Spleen (tissue), 11 donors: ENCODE measurements around the gene CDK8. TPM values are rescaled to one million over a fixed set of nuclear protein-coding genes. Genes with fewer than 3 reads are reported as not detected.

Experiments used
- DNase-seq: peaks from one replicate; pipeline ENCODE4 v3.0.0-alpha.2; 2020
- H3K27ac ChIP-seq, 8 donors: fragments of 200-600 bp; sonication (generic) in 7 of 8; 1 replicate in 4 of 8; 2 replicates in 4 of 8; pipeline versions ENCODE4 v1.5.0 to v1.8.0; 2016 to 2021; ENCODE audit warnings: inconsistent platforms in 4 of 8, mild to moderate bottlenecking in 4 of 8, moderate library complexity in 1 of 8
- H3K27me3 ChIP-seq, 7 donors: fragments of 200-600 bp; sonication (generic) in 6 of 7; replicated peaks in 1 of 7; 1 replicate in 4 of 7; 2 replicates in 3 of 7; pipeline versions ENCODE4 v1.5.0 to v1.8.0; 2016 to 2021; ENCODE audit warnings: inconsistent platforms in 3 of 7, mild to moderate bottlenecking in 1 of 7
- H3K36me3 ChIP-seq, 6 donors: fragments of 200-600 bp; sonication (generic) in 5 of 6; 1 replicate in 4 of 6; 2 replicates in 2 of 6; pipeline versions ENCODE4 v1.5.0 to v1.8.0; 2016 to 2021; ENCODE audit warnings: inconsistent platforms in 2 of 6
- H3K4me1 ChIP-seq, 6 donors: fragments of 200-600 bp; sonication (generic) in 5 of 6; 1 replicate in 3 of 6; 2 replicates in 3 of 6; pipeline versions ENCODE4 v1.5.0 to v1.8.0; 2016 to 2021; ENCODE audit warnings: inconsistent platforms in 3 of 6
- H3K4me3 ChIP-seq, 8 donors: fragments of 200-600 bp; sonication (generic) in 7 of 8; 1 replicate in 4 of 8; 2 replicates in 4 of 8; pipeline versions ENCODE4 v1.5.0 to v1.8.0; 2016 to 2021; ENCODE audit warnings: inconsistent platforms in 4 of 8, mild to moderate bottlenecking in 4 of 8, moderate library complexity in 2 of 8
- H3K9me3 ChIP-seq, 8 donors: fragments of 200-600 bp; sonication (generic) in 7 of 8; 1 replicate in 4 of 8; 2 replicates in 4 of 8; pipeline versions ENCODE4 v1.5.0 to v1.8.0; 2016 to 2021; ENCODE audit warnings: inconsistent platforms in 4 of 8
- POLR2A ChIP-seq, 3 donors: fragments of 450-650 bp; IDR thresholded peaks; one replicate each; pipeline ENCODE4 v1.5.1; 2017; ENCODE audit warnings: antibody characterized with exemption in 3 of 3, mild to moderate bottlenecking in 1 of 3
- POLR2AphosphoS5 ChIP-seq, 3 donors: sonication (generic); formaldehyde crosslinking; IDR thresholded peaks; one replicate each; pipeline ENCODE4 v1.5.1; 2017; ENCODE audit warnings: antibody characterized with exemption in 3 of 3
- WGBS, 5 donors: extraction: QIAGEN DNeasy Blood & Tissue Kit in 3 of 5; methylation state at CpG; one replicate each; pipeline versions ENCODE4 v1.1.5 to v1.1.7; 2013 to 2018; 5-methylcytosine and 5-hydroxymethylcytosine counted together
- intact Hi-C: fragments of 100-400 bp; cut with DNase I; formaldehyde crosslinking; loops from one replicate; pipeline ENCODE4 v1.15.0; 2023; ENCODE audit warnings: low total_unique reads
- polyA plus RNA-seq, 3 donors: library from polyadenylated mRNA; stranded (reverse); fragments of 200-250 nt; gene quantifications; one replicate each; pipeline ENCODE4 v1.2.1, GENCODE V29; 2013
- total RNA-seq, 7 donors: library from RNA; depleted of rRNA in 3 of 7; stranded (reverse); fragments of >200 nt in 3 of 7; fragmentation: NEBNext Ultra II Directional in 4 of 7; extraction: Animal tissue kit (Norgen Biotek cat#: 25700) in 4 of 7; gene quantifications; one replicate each; pipeline versions ENCODE4 v1.1.0 to v1.2.1, GENCODE V29; 2016 to 2021
- TF ChIP-seq, protein P1 (sequence below), 11 experiments: fragments of 200-600 bp in 7 of 11; fragments of 450-650 bp in 4 of 11; sonication (generic) in 4 of 11; IDR thresholded peaks in 8 of 11; conservative IDR thresholded peaks in 3 of 11; 1 replicate in 7 of 11; 2 replicates in 4 of 11; pipeline versions ENCODE4 v1.4.0 to v1.8.0; 2016 to 2021; ENCODE audit warnings: antibody characterized with exemption in 11 of 11, inconsistent platforms in 4 of 11, mild to moderate bottlenecking in 1 of 11
- donor health status: healthy with polysubstance abuse.
- donor health status: DM: no; HTN: no; CAD: no; lungs with moderate emphysema.
- donor health status: DM: no; HTN: no; CAD: no.
- donor health status: Bipolar disorder and iron deficiency.
- donor health status: healthy.
- donor health status: DM: no; HTN: no; CAD: no.
- donor health status: DM: yes; HTN: yes; CAD: no.

Gene CDK8
- total and polyA plus RNA-seq, 10 donors: 7.8 to 16.4 (median 9.2) TPM

DNA sequence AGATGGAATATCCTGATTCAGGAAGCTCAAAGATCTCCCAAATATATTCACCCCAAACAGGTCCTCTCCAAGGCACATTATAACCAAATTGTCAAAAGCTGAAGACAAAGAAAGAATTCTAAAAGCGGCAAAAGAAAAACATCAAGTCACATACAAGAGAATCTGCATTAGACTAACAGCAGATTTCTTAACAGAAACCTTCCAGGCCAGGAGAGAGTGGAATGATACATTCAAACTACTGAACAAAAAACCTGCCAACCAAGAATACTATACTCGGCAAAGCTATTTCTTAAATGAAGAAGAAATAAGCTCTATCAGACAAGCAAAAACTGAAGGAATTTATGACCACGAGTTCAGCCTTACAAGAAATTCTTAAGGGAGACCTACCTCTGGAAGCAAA, 183.0 kb downstream of the CDK8 start:
- TF ChIP-seq, protein P1, sequence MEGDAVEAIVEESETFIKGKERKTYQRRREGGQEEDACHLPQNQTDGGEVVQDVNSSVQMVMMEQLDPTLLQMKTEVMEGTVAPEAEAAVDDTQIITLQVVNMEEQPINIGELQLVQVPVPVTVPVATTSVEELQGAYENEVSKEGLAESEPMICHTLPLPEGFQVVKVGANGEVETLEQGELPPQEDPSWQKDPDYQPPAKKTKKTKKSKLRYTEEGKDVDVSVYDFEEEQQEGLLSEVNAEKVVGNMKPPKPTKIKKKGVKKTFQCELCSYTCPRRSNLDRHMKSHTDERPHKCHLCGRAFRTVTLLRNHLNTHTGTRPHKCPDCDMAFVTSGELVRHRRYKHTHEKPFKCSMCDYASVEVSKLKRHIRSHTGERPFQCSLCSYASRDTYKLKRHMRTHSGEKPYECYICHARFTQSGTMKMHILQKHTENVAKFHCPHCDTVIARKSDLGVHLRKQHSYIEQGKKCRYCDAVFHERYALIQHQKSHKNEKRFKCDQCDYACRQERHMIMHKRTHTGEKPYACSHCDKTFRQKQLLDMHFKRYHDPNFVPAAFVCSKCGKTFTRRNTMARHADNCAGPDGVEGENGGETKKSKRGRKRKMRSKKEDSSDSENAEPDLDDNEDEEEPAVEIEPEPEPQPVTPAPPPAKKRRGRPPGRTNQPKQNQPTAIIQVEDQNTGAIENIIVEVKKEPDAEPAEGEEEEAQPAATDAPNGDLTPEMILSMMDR (IDR thresholded peaks at IDR 0.05 in 8 of 11, conservative IDR thresholded peaks at IDR 0.05 in 3 of 11): no peak
- TF ChIP-seq POLR2AphosphoS5 (IDR thresholded peaks at IDR 0.05) (no peak), POLR2A (IDR thresholded peaks at IDR 0.05) (no peak)
- no peak overlapping the region for H3K4me3 ChIP-seq
- H3K27ac ChIP-seq: no peak overlapping the region
- H3K36me3 ChIP-seq: no peaks in the 10 kb centered on the region
- DNase-seq: no peak
- intact Hi-C loops: no loop called here
- H3K4me1 ChIP-seq: no peaks in the 10 kb centered on the region
- 86 to 91% (median 87%) methylated on average over 3 of the region's 3 CpGs for WGBS, 5 donors
- peaks cover 6 to 52% (median 40%) of the 10 kb centered on the region in 8 donors for H3K9me3 ChIP-seq
- no peaks in the 10 kb centered on the region for H3K27me3 ChIP-seq

DNA sequence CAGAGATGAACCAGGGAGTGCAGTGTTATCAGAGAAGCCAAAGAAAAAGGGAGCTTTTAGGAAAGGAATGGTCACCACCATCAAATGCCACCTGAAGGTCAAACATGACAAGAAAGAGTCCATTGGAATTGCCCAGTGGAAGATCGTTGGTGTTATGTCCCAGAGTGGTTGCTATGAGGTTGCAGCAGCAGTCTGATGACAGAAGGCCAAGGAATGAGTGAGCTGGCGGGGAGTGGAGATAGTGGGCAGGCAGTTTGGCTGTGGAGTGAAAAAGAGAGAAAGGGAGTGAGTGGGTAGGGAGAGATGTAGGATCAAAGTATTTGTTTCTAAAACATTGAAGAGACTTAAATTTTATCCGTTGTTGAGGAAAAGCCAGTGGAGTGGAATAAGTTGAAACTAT, 186.2 kb downstream of the CDK8 start:
- intact Hi-C loops: no loop called here
- H3K27ac ChIP-seq: no peak overlapping the region
- 68 to 87% (median 70%) methylated on average over 3 of the region's 3 CpGs for WGBS, 5 donors
- TF ChIP-seq POLR2AphosphoS5 (IDR thresholded peaks at IDR 0.05) (no peak), POLR2A (IDR thresholded peaks at IDR 0.05) (no peak)
- TF ChIP-seq, protein P1 (IDR thresholded peaks at IDR 0.05 in 8 of 11, conservative IDR thresholded peaks at IDR 0.05 in 3 of 11): no peak
- DNase-seq: no peak
- H3K36me3 ChIP-seq: no peaks in the 10 kb centered on the region
- no peaks in the 10 kb centered on the region for H3K27me3 ChIP-seq
- no peak overlapping the region for H3K4me3 ChIP-seq
- peaks cover 6 to 46% (median 38%) of the 10 kb centered on the region in 8 donors for H3K9me3 ChIP-seq
- no peaks in the 10 kb centered on the region for H3K4me1 ChIP-seq

DNA sequence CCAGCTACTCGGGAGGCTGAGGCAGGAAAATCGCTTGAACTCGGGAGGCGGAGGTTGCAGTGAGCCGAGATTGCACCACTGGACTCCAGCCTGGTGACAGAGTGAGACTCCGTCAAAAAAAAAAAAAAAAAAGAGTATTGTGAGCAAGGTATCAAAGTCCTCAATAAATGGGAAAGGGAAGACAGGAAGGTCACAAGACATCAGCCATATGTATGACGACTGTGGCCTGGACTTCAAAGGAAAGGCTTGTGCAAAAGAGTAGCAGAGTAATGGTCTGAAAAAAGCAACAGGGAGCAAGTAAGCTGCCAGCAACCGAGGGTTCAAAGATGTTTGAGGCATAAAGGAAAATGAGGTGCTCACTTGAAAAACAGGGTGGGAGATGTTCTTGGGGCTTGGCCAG, 187.5 kb downstream of the CDK8 start:
- Histone ChIP-seq H3K9me3 (peaks cover 3 to 33% (median 24%) of the 10 kb centered on the region in 8 donors), H3K27me3 (no peaks in the 10 kb centered on the region), H3K4me3 (no peak overlapping the region), H3K27ac (no peak overlapping the region), H3K4me1 (no peaks in the 10 kb centered on the region), H3K36me3 (no peaks in the 10 kb centered on the region)
- intact Hi-C loops: no loop called here
- 83 to 91% (median 86%) methylated on average over 8 of the region's 8 CpGs for WGBS, 5 donors
- TF ChIP-seq, protein P1 (IDR thresholded peaks at IDR 0.05 in 8 of 11, conservative IDR thresholded peaks at IDR 0.05 in 3 of 11): no peak
- TF ChIP-seq POLR2A (IDR thresholded peaks at IDR 0.05): no peak
- no peak for TF ChIP-seq POLR2AphosphoS5 (IDR thresholded peaks at IDR 0.05)
- DNase-seq: no peak

DNA sequence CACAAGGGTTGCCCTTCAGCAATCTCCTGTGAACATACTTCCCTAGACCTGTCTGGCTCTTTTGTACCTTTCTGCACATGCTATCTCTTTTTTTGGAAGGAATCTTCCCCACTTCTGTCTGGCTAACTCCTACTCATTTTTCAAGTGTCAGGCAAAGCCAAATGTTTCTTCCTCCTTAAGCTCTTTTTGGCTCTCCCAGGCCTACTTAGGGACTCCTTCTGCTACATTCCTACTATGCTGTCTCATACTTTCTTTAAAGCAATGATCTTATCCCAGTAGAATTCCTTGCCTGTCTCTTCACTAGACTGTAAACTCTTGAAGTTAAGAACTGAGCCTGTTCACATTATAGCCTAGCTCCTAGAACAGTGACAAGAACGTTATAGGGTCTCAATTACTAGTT, 188.6 kb downstream of the CDK8 start:
- TF ChIP-seq POLR2AphosphoS5 (IDR thresholded peaks at IDR 0.05) (no peak), POLR2A (IDR thresholded peaks at IDR 0.05) (no peak)
- TF ChIP-seq, protein P1 (IDR thresholded peaks at IDR 0.05 in 8 of 11, conservative IDR thresholded peaks at IDR 0.05 in 3 of 11): no peak
- Histone ChIP-seq H3K4me1 (no peaks in the 10 kb centered on the region), H3K9me3 (peaks cover 2 to 22% (median 14%) of the 10 kb centered on the region in 8 donors), H3K4me3 (no peak overlapping the region), H3K27ac (no peak overlapping the region), H3K36me3 (no peaks in the 10 kb centered on the region), H3K27me3 (peaks cover 0 to 5% (median 0%) of the 10 kb centered on the region in 7 donors)
- DNase-seq: no peak
- 36 to 60% (median 47%) methylated on average over 1 of the region's 1 CpG for WGBS, 5 donors
- intact Hi-C loops: no loop called here
